Neural cell (in vitro differentiated cells): ENCODE data around the gene EFTUD2. TPM values are rescaled to one million over a fixed set of nuclear protein-coding genes. Genes with fewer than 3 reads are reported as not detected.

Experiments used
- H2AFZ ChIP-seq: fragments of 200-600, 300-800 bp; sonication (generic), shearing (Covaris generic); 2 replicates; pipeline ENCODE4 v1.6.0; 2014; ENCODE audit warnings: low read depth, mild to moderate bottlenecking, antibody characterized with exemption, low read length, moderate library complexity
- H3F3A ChIP-seq: fragments of 200-600 bp; shearing (Covaris generic); 2 replicates; pipeline ENCODE4 v1.6.1; 2016; ENCODE audit warnings: mild to moderate bottlenecking, moderate library complexity, mixed read lengths, antibody characterized with exemption, low read length; ENCODE audit not compliant: insufficient read depth, poor library complexity, severe bottlenecking
- H3K27ac ChIP-seq: fragments of 200-600, 300-800 bp; sonication (generic), shearing (Covaris generic); 2 replicates; pipeline ENCODE4 v1.5.1; 2014; ENCODE audit warnings: mild to moderate bottlenecking, low read length, moderate library complexity
- H3K27me3 ChIP-seq: fragments of 300-800, 200-600 bp; sonication (generic), shearing (Covaris generic); 2 replicates; pipeline ENCODE4 v1.6.0; 2014; ENCODE audit warnings: mild to moderate bottlenecking, low read depth, low read length, moderate library complexity; ENCODE audit not compliant: insufficient read depth
- H3K36me3 ChIP-seq: fragments of 300-800, 200-600 bp; sonication (generic), shearing (Covaris generic); 2 replicates; pipeline ENCODE4 v1.5.1; 2014; ENCODE audit warnings: mild to moderate bottlenecking, antibody characterized with exemption, low read length, moderate library complexity; ENCODE audit not compliant: insufficient read depth
- H3K4me2 ChIP-seq: fragments of 300-800, 200-600 bp; sonication (generic), shearing (Covaris generic); 2 replicates; pipeline ENCODE4 v1.6.0; 2014; ENCODE audit warnings: mild to moderate bottlenecking, low read length
- H3K4me3 ChIP-seq: fragments of 300-800, 200-600 bp; sonication (generic), shearing (Covaris generic); 2 replicates; pipeline ENCODE4 v1.5.1; 2014; ENCODE audit warnings: mild to moderate bottlenecking, low read length, moderate library complexity
- H3K79me2 ChIP-seq: fragments of 200-600 bp; shearing (Covaris generic); replicated peaks from 2 replicates; pipeline ENCODE4 v1.6.0; 2014; ENCODE audit warnings: mild to moderate bottlenecking, low read length, moderate library complexity; ENCODE audit not compliant: insufficient read depth
- H3K9ac ChIP-seq: fragments of 300-800, 200-600 bp; sonication (generic), shearing (Covaris generic); 2 replicates; pipeline ENCODE4 v1.6.1; 2016; ENCODE audit warnings: mild to moderate bottlenecking, low read length, mixed read lengths
- H3K9me2 ChIP-seq: fragments of 200-600 bp; shearing (Covaris generic); 2 replicates; pipeline ENCODE4 v1.6.1; 2016; ENCODE audit warnings: mild to moderate bottlenecking, low read length, mixed read lengths; ENCODE audit not compliant: insufficient read depth
- H3K9me3 ChIP-seq: fragments of 200-600, 300-800 bp; sonication (generic), shearing (Covaris generic); 2 replicates; pipeline ENCODE4 v1.6.1; 2016; ENCODE audit warnings: mild to moderate bottlenecking, mixed run types, low read length, moderate library complexity, mixed read lengths
- H4K20me1 ChIP-seq: fragments of 200-600 bp; shearing (Covaris generic); 2 replicates; pipeline ENCODE4 v1.6.1; 2016; ENCODE audit warnings: mild to moderate bottlenecking, mixed run types; ENCODE audit not compliant: insufficient read depth
- EP300 ChIP-seq: fragments of 450-650 bp; conservative IDR thresholded peaks from 2 replicates; pipeline ENCODE4 v1.6.1; 2014; ENCODE audit warnings: antibody characterized with exemption, mild to moderate bottlenecking, moderate library complexity; ENCODE audit not compliant: poor library complexity, severe bottlenecking
- EZH2 ChIP-seq: fragments of 200-600, 300-800 bp; shearing (Covaris generic), sonication (generic); IDR thresholded peaks from 2 replicates; pipeline ENCODE4 v1.6.1; 2014; ENCODE audit warnings: antibody characterized with exemption, low read length, borderline replicate concordance, mild to moderate bottlenecking; ENCODE audit not compliant: insufficient read depth, poor library complexity, severe bottlenecking
- MXI1 ChIP-seq: fragments of 450-650 bp; conservative IDR thresholded peaks from 2 replicates; pipeline ENCODE4 v1.6.1; 2014; ENCODE audit warnings: antibody characterized with exemption, mild to moderate bottlenecking; ENCODE audit not compliant: poor library complexity, severe bottlenecking
- POLR2AphosphoS5 ChIP-seq: IDR thresholded peaks from 2 replicates; pipeline ENCODE4 v1.6.1; 2012
- RAD21 ChIP-seq: fragments of 450-650 bp; conservative IDR thresholded peaks from 2 replicates; pipeline ENCODE4 v1.6.1; 2014; ENCODE audit warnings: antibody characterized with exemption, mild to moderate bottlenecking, moderate library complexity
- REST ChIP-seq: IDR thresholded peaks from 2 replicates; pipeline ENCODE4 v1.6.1; 2012; ENCODE audit warnings: borderline replicate concordance
- SMC3 ChIP-seq: fragments of 450-650 bp; conservative IDR thresholded peaks from 2 replicates; pipeline ENCODE4 v1.6.1; 2014; ENCODE audit warnings: antibody characterized with exemption, mild to moderate bottlenecking, moderate library complexity; ENCODE audit not compliant: poor library complexity
- TAF1 ChIP-seq: IDR thresholded peaks from 2 replicates; pipeline ENCODE4 v1.6.1; 2012; ENCODE audit warnings: low read depth
- polyA plus RNA-seq: library from polyadenylated mRNA; depleted of rRNA; stranded (reverse); fragments of >200 nt; gene quantifications from 2 replicates; pipeline ENCODE4 v1.2.3, GENCODE V29; 2014
- TF ChIP-seq, protein P1 (sequence below): fragments of 450-650 bp; IDR thresholded peaks from 2 replicates; pipeline ENCODE4 v1.5.1; 2014; ENCODE audit warnings: antibody characterized with exemption, mild to moderate bottlenecking, moderate library complexity; ENCODE audit not compliant: poor library complexity, severe bottlenecking

EFTUD2 gene
- polyA plus RNA-seq, 1 donor from 2014 or later = 69.4 TPM

DNA sequence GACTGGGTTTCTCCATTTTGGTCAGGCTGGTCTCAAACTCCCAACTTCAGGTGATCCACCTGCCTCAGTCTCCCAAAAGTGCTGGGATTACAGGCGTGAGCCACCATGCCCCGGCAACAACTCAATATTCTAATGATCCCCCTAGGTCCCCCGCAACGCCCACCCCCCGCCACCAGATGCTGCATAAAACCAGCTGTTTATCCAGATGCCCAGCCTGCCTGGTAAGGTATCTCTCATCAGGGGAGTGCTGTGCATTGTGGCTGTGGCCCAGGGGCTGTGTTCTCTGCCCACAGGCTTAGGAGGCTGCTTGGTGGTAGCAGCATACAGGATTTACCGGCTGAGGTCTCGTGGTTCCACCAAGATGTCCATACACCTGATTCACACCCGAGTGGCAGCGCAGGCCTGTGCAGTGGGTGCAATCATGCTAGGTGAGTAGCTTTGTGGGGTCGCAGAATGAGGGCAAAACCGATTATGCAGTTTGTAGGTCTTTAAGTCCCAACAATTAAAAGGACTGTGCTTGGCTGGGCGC is 50.2 kb downstream of the EFTUD2 start:
- no peaks in the 10 kb centered on the region for H3K9me3 ChIP-seq
- no peak overlapping the region for H3K27ac ChIP-seq
- H3K9ac ChIP-seq = no peak overlapping the region
- H3K4me2 ChIP-seq = no peak overlapping the region
- H4K20me1 ChIP-seq = no peaks in the 10 kb centered on the region
- H3F3A ChIP-seq = no peaks in the 10 kb centered on the region
- H2AFZ ChIP-seq = no peak overlapping the region
- no peaks in the 10 kb centered on the region for H3K79me2 ChIP-seq
- no peak for TF ChIP-seq SMC3
- no peak for TF ChIP-seq POLR2AphosphoS5
- no peak for TF ChIP-seq EP300
- no peak for TF ChIP-seq EZH2
- no peak for TF ChIP-seq TAF1
- no peak for TF ChIP-seq REST
- TF ChIP-seq, protein P1, sequence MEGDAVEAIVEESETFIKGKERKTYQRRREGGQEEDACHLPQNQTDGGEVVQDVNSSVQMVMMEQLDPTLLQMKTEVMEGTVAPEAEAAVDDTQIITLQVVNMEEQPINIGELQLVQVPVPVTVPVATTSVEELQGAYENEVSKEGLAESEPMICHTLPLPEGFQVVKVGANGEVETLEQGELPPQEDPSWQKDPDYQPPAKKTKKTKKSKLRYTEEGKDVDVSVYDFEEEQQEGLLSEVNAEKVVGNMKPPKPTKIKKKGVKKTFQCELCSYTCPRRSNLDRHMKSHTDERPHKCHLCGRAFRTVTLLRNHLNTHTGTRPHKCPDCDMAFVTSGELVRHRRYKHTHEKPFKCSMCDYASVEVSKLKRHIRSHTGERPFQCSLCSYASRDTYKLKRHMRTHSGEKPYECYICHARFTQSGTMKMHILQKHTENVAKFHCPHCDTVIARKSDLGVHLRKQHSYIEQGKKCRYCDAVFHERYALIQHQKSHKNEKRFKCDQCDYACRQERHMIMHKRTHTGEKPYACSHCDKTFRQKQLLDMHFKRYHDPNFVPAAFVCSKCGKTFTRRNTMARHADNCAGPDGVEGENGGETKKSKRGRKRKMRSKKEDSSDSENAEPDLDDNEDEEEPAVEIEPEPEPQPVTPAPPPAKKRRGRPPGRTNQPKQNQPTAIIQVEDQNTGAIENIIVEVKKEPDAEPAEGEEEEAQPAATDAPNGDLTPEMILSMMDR = no peak
- no peak for TF ChIP-seq MXI1
- no peak for TF ChIP-seq RAD21
- H3K4me3 ChIP-seq = no peak overlapping the region
- no peaks in the 10 kb centered on the region for H3K9me2 ChIP-seq
- peaks cover 2% of the 10 kb centered on the region for H3K36me3 ChIP-seq
- H3K27me3 ChIP-seq = no peaks in the 10 kb centered on the region

DNA sequence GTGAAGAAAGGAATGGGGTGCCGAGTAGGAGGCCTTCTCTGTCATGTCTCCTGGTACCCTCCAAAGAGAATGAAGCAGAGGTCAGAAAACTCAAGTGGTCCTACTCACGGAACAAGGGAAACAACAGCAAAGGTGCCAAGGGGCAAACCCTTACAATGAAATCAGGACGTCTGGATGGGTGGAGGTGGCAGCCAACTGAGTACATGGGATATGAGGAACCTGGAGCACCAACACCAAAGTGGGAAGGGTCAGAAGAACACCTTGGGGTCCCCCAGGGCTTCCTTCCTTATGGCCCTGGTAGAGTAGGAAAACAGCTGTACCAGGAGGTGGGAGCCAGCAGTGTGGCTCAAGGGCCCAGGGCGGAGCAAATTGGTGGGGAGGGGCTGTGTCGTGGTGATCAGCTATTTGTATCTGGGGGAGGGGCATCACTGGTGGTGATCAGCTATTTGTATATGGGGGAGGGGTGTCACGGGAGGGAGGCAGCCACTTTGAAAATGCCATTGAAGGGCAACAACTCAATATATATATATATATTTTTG is 50.9 kb downstream of the EFTUD2 start:
- Histone ChIP-seq H2AFZ (no peak overlapping the region), H3K4me2 (no peak overlapping the region), H3F3A (no peaks in the 10 kb centered on the region), H3K27me3 (no peaks in the 10 kb centered on the region), H4K20me1 (no peaks in the 10 kb centered on the region), H3K9ac (no peak overlapping the region), H3K9me2 (no peaks in the 10 kb centered on the region), H3K4me3 (no peak overlapping the region), H3K79me2 (no peaks in the 10 kb centered on the region), H3K36me3 (no peaks in the 10 kb centered on the region), H3K27ac (no peak overlapping the region), H3K9me3 (no peaks in the 10 kb centered on the region)
- no peak for TF ChIP-seq POLR2AphosphoS5
- no peak for TF ChIP-seq EZH2
- TF ChIP-seq TAF1 = no peak
- no peak for TF ChIP-seq MXI1
- no peak for TF ChIP-seq RAD21
- TF ChIP-seq EP300 = no peak
- TF ChIP-seq SMC3 = no peak
- no peak for TF ChIP-seq REST
- TF ChIP-seq, protein P1 = no peak
